ENCODE data around the gene CRYBA1.

GRCh38 chr17:29292992-29293889, 46.6 kb downstream of the CRYBA1 start:
- TF ChIP-seq, protein P1, sequence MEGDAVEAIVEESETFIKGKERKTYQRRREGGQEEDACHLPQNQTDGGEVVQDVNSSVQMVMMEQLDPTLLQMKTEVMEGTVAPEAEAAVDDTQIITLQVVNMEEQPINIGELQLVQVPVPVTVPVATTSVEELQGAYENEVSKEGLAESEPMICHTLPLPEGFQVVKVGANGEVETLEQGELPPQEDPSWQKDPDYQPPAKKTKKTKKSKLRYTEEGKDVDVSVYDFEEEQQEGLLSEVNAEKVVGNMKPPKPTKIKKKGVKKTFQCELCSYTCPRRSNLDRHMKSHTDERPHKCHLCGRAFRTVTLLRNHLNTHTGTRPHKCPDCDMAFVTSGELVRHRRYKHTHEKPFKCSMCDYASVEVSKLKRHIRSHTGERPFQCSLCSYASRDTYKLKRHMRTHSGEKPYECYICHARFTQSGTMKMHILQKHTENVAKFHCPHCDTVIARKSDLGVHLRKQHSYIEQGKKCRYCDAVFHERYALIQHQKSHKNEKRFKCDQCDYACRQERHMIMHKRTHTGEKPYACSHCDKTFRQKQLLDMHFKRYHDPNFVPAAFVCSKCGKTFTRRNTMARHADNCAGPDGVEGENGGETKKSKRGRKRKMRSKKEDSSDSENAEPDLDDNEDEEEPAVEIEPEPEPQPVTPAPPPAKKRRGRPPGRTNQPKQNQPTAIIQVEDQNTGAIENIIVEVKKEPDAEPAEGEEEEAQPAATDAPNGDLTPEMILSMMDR (IDR thresholded peaks at IDR 0.05; ENCODE audit: low read depth, low read length): no peak
- TF ChIP-seq POLR2A (IDR thresholded peaks at IDR 0.05; ENCODE audit: extremely low read depth, insufficient read length) (peak; percentile 36), MAX (IDR thresholded peaks at IDR 0.05; ENCODE audit: low read depth, low read length) (no peak)

Measured in NB4 (cell line).